Stimulated activated CD8-positive, alpha-beta memory T cell treated with anti-CD3 and anti-CD28 coated beads, Interleukin-4, amount 100 ng/mL, for 1 hour (primary cell): ENCODE data around the gene RPS6KA2.
"Not testable (repeated sequence)": the region's sequence is repeated elsewhere in the genome, so short reads cannot be mapped to it uniquely, and the experiment has no call there.

Experiments used
- DNase-seq, 2 donors: peaks; one replicate each; pipeline ENCODE4 v3.0.0-alpha.2; 2020; ENCODE audit warnings: low read depth in 2 of 2, low spot score in 1 of 2

RPS6KA2 gene

GRCh38 chr6:166556863-166557322, 70.2 kb downstream of the RPS6KA2 start:
- DNase-seq, result no peak

DNA sequence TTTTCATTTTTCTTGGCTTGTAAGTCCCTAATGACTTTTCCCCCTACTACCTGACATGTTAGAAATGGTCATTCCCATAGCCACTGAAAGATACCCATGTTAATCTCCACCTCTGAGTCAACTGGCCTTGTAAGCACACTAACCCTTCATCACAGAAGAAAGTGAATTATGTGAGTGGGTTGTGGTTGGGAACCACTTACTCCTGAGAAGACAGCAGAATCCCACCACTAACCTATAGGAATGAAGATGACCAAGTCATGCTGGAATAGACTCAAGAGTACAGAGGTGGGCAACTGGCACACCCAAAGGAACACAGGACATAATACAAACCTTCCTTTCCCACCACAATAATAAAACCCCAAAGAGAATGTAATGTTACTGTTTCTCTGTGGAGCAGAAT, 70.7 kb downstream of the RPS6KA2 start:
- DNase-seq, result no peak

GRCh38 chr6:166555086-166555485, 72.0 kb downstream of the RPS6KA2 start:
- no peak for DNase-seq

DNA sequence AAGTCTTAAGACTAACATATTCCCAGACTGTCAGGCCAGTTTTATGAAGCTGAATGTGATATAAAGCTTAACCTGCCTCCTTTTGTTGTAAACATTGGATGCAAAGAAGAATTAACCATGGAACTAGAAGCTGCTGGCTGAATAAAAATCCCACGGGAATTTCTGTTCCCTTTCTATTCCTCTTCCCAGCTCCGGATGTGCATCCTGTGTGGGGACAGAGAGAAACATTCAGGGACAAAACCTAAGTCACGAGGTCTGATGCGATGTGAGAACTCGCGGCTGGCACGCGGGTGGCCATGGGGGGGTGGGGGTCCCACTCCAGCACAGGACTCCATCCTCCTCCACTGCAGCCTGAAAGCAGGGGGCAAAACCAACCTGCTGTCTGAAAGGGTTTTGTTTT, 72.7 kb downstream of the RPS6KA2 start:
- no peak for DNase-seq

DNA sequence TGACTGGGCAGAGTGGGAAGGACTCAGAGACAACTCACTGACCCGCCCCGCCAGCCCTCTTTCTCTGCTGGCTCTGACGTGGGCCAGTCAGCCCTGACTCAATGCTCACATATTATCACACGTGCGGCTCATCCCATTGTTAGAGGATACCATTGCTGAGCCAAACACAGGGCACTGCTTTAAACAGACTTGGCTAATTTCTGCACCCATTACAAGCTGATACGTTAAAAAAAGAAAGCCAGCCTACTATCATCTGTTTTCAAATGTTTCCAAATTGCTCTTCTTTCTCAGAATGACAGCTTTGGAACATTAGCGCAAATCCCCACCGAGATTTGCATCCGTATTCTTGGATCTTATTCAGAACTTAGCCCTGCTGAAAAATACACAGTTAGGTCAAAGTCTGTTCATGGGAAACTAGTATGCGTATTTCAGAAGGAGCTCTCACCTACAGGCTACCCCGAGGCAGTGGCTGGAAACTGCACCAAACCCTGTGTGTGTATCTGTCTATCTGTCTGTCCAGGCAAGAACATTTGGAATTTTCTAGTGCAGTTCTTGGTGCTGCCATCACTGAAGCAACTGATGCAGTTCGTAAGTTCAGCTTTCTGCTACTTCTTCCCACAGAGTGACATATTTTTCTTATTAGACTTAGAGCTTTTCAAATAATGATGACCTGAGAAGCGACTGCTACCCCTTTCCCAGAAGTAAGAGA, 73.3 kb downstream of the RPS6KA2 start:
- DNase-seq, result no peak

- no peak for DNase-seq
These were observed 74.5 kb downstream of the RPS6KA2 start for GRCh38 chr6:166552600-166552999.

- no peak for DNase-seq
These were observed 75.1 kb downstream of the RPS6KA2 start for GRCh38 chr6:166551754-166552495.

- no peak for DNase-seq
These were observed 80.4 kb downstream of the RPS6KA2 start for GRCh38 chr6:166546653-166547052.

- DNase-seq, result no peak
These were observed 81.7 kb downstream of the RPS6KA2 start for GRCh38 chr6:166545156-166546034.

DNA sequence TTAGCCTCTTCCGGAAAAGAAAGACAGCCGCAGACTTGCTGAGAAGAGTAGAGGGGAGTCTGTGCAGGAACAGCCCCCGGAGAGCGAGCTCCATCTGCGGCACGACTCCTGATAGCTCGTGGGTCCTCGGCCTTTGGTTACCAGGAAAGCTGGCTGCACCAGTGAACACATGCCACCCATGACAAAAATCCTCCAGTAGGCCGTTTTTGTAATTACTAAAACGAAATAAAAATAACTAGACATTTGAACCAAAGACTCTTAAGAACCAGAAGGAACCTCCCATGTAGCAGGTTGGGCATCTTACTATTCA, 82.8 kb downstream of the RPS6KA2 start:
- DNase-seq, result no peak

DNA sequence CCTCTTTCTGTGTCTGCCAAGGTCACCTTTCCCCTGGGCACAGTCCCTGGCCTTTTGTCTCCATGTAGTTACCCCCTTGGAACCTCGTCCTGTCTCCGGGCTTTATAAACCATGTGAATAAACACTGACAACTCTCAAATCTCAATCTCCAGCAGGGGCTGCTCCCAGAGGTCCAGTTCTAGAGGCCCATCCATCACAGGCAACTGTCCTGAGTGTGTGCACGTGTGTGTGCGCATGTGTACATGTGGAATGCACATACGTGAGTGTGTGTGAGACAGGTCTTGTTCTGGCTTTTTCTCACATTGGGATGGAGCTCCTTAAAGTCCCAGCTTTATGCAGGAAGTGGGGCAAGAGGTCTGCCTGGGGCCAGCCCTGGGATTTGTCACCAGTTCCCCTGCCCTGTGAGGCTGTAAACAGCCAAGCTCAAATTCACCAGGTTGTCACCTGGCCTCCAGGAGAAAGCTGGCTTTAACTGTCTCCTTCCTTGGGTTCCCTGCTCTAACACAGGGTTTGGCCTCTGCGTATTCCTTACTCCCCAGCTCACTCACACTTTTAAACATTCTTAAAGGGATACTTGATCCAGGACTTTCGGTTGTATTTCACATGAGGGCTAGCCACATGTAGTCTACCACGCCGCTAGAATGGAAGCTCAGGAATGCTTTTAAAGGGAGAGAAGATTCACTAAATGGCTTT, 83.3 kb downstream of the RPS6KA2 start:
- no peak for DNase-seq

DNA sequence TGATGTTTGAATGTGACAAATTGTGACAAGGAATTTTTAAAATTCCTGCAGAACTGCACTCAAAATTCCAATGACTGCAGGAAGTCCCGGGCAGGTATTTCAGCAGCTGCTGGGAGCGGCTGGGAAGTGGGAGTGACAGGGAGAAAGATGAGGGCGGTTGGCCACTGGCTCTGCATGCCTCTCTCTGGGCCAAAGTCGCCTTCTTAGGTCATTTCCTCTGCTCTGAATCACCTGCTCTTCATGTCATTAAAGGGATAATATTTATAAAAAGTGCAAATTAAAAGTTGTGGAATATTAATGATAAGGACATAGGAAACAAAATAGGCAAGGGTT, 84.5 kb downstream of the RPS6KA2 start:
- DNase-seq, result no peak

GRCh38 chr6:166541876-166542579, 85.0 kb downstream of the RPS6KA2 start:
- DNase-seq, result no peak

GRCh38 chr6:166541366-166541765, 85.7 kb downstream of the RPS6KA2 start:
- DNase-seq, result no peak

DNA sequence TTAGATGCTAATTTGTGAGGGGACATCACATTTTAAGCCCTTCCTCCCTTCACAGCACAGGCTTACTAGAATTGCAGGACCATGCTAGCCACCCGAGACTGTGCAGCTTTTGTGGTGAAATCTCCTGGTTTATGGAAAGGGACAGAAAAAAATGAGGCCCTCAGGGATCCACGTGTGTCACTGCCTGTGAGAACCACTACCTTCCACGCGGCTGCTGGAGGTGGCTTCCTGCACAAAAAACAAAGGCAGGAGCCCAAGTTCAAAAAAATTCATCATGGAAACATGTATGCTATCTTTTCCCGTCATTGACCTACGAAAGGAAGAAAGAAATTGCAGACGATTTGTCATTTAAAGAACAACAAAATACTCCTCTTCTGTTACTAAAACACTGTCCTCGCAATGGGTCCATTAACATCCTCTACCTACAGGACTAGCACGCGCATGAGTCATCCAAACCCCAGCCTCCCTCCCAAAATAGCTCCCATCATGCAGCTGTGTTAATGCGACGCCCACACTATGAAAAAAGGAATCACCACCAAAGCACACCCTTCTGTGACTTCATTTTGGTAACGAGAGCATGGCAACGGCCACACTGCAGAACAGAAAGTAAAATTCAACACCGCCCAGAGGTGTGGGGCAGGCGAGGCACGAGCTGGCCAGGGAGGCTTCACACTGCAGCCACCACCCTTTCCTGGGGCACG, 86.3 kb downstream of the RPS6KA2 start:
- peak; percentile 2 to 18 for DNase-seq

DNA sequence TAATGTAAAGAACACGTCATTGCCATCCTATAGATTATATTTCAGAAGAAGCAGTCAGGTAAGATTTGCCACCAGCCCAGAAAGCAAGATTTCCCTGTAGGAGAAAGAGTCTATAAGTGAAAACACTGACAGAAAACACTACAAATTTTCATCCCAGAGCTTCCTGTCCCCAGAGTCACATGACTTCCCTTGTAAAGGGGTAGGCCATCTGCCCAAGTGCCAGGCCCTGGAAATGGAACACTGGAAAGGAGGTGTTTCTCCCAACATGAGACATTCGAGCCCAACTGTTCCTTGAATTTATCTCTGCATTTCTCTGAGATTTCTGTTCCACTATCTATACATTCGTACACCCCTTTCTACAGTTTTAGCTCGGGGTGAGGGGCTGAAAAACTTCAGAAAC, 87.5 kb downstream of the RPS6KA2 start:
- no peak for DNase-seq

- DNase-seq, result not testable (repeated sequence)
These were observed 88.1 kb downstream of the RPS6KA2 start for GRCh38 chr6:166539011-166539385.

DNA sequence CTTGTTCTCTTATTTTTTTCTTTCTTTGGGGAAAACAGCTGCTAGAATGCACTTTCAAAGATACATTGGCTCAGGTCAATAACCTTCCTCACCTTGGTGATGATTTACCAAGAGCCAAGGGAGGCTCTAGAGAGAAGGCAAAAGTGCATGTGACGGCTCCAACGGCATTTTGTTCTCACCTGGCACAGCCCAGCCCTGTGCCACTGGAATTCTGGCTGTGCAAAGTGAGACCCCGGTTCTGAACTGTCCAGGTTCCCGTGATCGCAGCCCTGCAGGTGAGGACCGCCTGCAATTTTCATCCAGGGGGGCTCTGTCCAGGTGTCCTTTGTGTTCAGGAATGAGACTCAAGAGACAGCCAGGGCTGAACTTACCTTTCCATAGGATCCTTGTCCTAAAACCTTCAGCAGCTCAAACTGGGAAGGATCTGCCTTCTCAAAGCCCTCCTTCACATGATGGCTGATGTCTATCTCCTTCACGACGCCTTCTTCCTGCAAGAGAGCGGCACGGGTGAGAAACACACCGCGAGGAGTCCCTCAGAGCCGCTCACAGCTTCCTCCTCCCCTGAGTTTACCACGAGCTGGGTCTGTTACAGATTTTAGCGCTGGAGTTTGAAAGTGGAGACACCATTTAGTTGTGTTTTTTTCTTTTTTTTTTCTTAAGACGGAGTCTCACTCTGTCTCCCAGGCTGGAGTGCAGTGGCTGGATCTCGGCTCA, 88.6 kb downstream of the RPS6KA2 start:
- DNase-seq, result no peak

GRCh38 chr6:166534658-166535406, 92.2 kb downstream of the RPS6KA2 start:
- DNase-seq, result no peak
